Activated CD4-positive, alpha-beta T cell treated with anti-CD3 and anti-CD28 coated beads for 36 hours (primary cell): ENCODE results near the gene ARHGAP23. TPM values are rescaled to one million over a fixed set of nuclear protein-coding genes. Genes with fewer than 3 reads are reported as not detected.

Experiments used
- ATAC-seq: fragments of 200-7000 bp; cut with Tn5 transposase; one replicate; pipeline ENCODE4 v1.10.0; 2021; ENCODE audit warnings: mild to moderate bottlenecking, moderate library complexity
- CTCF ChIA-PET: fragments of 350-600 bp; sonication (Branson Sonifier 250); formaldehyde crosslinking; loops from one replicate; lab custom pipeline; 2021; ENCODE audit warnings: antibody characterized with exemption; lab: Charles Lee
- POLR2A ChIA-PET: fragments of 350-600 bp; sonication (Branson Sonifier 250); formaldehyde crosslinking; loops from one replicate; lab custom pipeline; 2021; ENCODE audit warnings: antibody characterized with exemption, inconsistent platforms; lab: Charles Lee
- DNase-seq: peaks from one replicate; pipeline ENCODE4 v3.0.0-alpha.2; 2020
- H3K27ac Mint-ChIP-seq: one replicate; pipeline ENCODE4 v1.8.0; 2021; ENCODE audit warnings: mixed read lengths
- H3K27me3 Mint-ChIP-seq: one replicate; pipeline ENCODE4 v1.8.0; 2021; ENCODE audit warnings: mixed read lengths
- H3K36me3 Mint-ChIP-seq: one replicate; pipeline ENCODE4 v1.8.0; 2021; ENCODE audit warnings: low read depth, mixed read lengths
- H3K4me1 Mint-ChIP-seq: one replicate; pipeline ENCODE4 v1.8.0; 2021; ENCODE audit warnings: mixed read lengths
- H3K4me3 Mint-ChIP-seq: one replicate; pipeline ENCODE4 v1.8.0; 2021; ENCODE audit warnings: mild to moderate bottlenecking, moderate library complexity, mixed read lengths
- H3K9me3 Mint-ChIP-seq: one replicate; pipeline ENCODE4 v1.8.0; 2021; ENCODE audit warnings: low read depth, mixed read lengths
- intact Hi-C, 2 experiments: fragments of 100-400 bp; cut with DNase I in 1 of 2; cut with micrococcal nuclease in 1 of 2; formaldehyde crosslinking; loops; one replicate each; pipeline versions ENCODE4 v1.14.2 to v1.15.1; 2022 to 2024; cut with DNase I, micrococcal nuclease
- total RNA-seq, 2 experiments: library from RNA; stranded (reverse); gene quantifications; one replicate each; pipeline ENCODE4 v1.2.3, GENCODE V29; 2021

Gene ARHGAP23
- total RNA-seq, 2 experiments from 2014 or later: 0.55 to 0.86 TPM

DNA sequence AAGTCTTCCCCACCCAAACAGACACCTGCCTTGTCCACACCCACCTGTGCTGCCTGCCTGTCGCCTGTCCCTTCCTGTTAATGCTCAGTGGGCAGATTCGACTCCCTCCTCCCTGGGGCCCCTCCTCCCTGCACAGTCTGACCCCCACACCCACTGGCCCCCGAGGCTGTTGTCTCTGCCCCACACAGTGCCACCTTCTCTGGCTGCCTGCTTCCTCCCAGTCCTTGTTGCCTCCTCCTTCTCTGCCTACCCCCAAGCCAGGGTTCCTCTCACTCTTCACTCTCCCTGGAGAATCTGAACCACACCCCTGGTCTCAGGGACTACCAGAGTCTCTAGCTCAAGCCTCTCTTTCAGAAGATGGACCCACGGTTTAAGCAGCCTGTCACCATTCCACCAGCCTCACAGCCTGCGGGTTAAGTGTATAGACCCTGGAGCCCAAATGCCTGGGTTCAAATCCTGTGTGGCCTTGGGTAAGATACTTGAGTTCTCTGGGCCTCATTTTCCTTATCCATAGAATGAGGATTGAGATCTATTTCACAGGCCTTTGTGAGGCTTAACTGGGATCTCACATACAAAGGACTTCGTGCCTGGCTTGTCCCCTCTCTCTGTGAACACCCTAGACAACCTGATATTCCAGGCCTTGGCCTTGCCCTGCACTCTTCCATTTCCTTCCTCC is 3.8 kb upstream of the ARHGAP23 start:
- POLR2A ChIA-PET: no interaction called here
- H3K9me3 Mint-ChIP-seq: no peaks in the 10 kb centered on the region
- intact Hi-C loops: loop anchor here (5.0 to 10.0 kb wide), 2 partner anchors 63 to 310 kb away; partner anchors contain the start of gene CISD3 (in 1 of the 2)

GRCh38 chr17:38425031-38425430 is 3.2 kb upstream of the ARHGAP23 start:
- intact Hi-C loops: loop anchor here in 1 of 2 experiments (10.0 kb wide), 1 partner anchor 310 kb away; the partner anchor contains the start of gene CISD3
- no peaks in the 10 kb centered on the region for H3K36me3 Mint-ChIP-seq
- peaks cover 27% of the 10 kb centered on the region for H3K27me3 Mint-ChIP-seq
- ATAC-seq (no peak), DNase-seq (no peak)
- H3K4me1 Mint-ChIP-seq: peaks cover 9% of the 10 kb centered on the region
- ChIA-PET POLR2A (no interaction called here), CTCF (interaction anchor here (0.6 to 0.7 kb wide), 3 partner anchors 25 to 1319 kb away, joined by 3 to 4 read pairs (median 3); no protein-coding TSS in a partner anchor)
- no peak overlapping the region for H3K27ac Mint-ChIP-seq
- no peaks in the 10 kb centered on the region for H3K9me3 Mint-ChIP-seq
- no peak overlapping the region for H3K4me3 Mint-ChIP-seq

More for the DNA sequence above, 3.8 kb upstream of the ARHGAP23 start:
- no peak for DNase-seq
- CTCF ChIA-PET: interaction anchor here (0.6 to 1.8 kb wide), 20 partner anchors 8 to 1319 kb away, joined by 3 to 7 read pairs (median 3); partner anchors contain the start of gene GPR179
- H3K27me3 Mint-ChIP-seq: peaks cover 30% of the 10 kb centered on the region
- no peak overlapping the region for H3K4me3 Mint-ChIP-seq
- H3K27ac Mint-ChIP-seq: no peak overlapping the region
- ATAC-seq: no peak
- H3K4me1 Mint-ChIP-seq: peaks cover 7% of the 10 kb centered on the region
- H3K36me3 Mint-ChIP-seq: no peaks in the 10 kb centered on the region

- Mint-ChIP-seq H3K36me3 (no peaks in the 10 kb centered on the region), H3K4me1 (peaks cover 9% of the 10 kb centered on the region), H3K4me3 (no peak overlapping the region), H3K9me3 (no peaks in the 10 kb centered on the region), H3K27ac (no peak overlapping the region), H3K27me3 (peaks cover 23% of the 10 kb centered on the region)
- ATAC-seq (no peak), DNase-seq (no peak)
- POLR2A ChIA-PET: no interaction called here
- CTCF ChIA-PET: interaction anchor here (0.7 to 2.9 kb wide), 2 partner anchors 76 to 91 kb away, joined by 3 to 13 read pairs; no protein-coding TSS in a partner anchor
- intact Hi-C loops: loop anchor here in 1 of 2 experiments (10.0 kb wide), 1 partner anchor 309 kb away; the partner anchor contains the start of gene CISD3
Measured at GRCh38 chr17:38425744-38426143, 2.5 kb upstream of the ARHGAP23 start.

- Mint-ChIP-seq H3K36me3 (no peaks in the 10 kb centered on the region), H3K27me3 (peaks cover 21% of the 10 kb centered on the region), H3K9me3 (no peaks in the 10 kb centered on the region), H3K27ac (no peak overlapping the region), H3K4me1 (peaks cover 9% of the 10 kb centered on the region), H3K4me3 (no peak overlapping the region)
- ATAC-seq (no peak), DNase-seq (no peak)
- CTCF ChIA-PET: interaction anchor here (0.5 to 2.9 kb wide), 9 partner anchors 13 to 160 kb away, joined by 3 to 13 read pairs (median 3); no protein-coding TSS in a partner anchor
- intact Hi-C loops: loop anchor here in 1 of 2 experiments (10.0 kb wide), 1 partner anchor 308 kb away; the partner anchor contains the start of gene CISD3
- POLR2A ChIA-PET: no interaction called here
Measured at GRCh38 chr17:38426441-38426840, 1.8 kb upstream of the ARHGAP23 start.

- ChIA-PET CTCF (interaction anchor here (0.8 to 2.9 kb wide), 7 partner anchors 14 to 240 kb away, joined by 3 to 13 read pairs (median 3); no protein-coding TSS in a partner anchor), POLR2A (no interaction called here)
- H3K4me3 Mint-ChIP-seq: peak overlapping the region; percentile 69
- no peaks in the 10 kb centered on the region for H3K36me3 Mint-ChIP-seq
- intact Hi-C loops: loop anchor here in 1 of 2 experiments (10.0 kb wide), 1 partner anchor 307 kb away; the partner anchor contains the start of gene CISD3
- DNase-seq (no peak), ATAC-seq (no peak)
- peaks cover 17% of the 10 kb centered on the region for H3K27me3 Mint-ChIP-seq
- peaks cover 9% of the 10 kb centered on the region for H3K4me1 Mint-ChIP-seq
- no peak overlapping the region for H3K27ac Mint-ChIP-seq
- H3K9me3 Mint-ChIP-seq: no peaks in the 10 kb centered on the region
Measured at GRCh38 chr17:38427160-38427949, 909 bp upstream of the ARHGAP23 start.

DNA sequence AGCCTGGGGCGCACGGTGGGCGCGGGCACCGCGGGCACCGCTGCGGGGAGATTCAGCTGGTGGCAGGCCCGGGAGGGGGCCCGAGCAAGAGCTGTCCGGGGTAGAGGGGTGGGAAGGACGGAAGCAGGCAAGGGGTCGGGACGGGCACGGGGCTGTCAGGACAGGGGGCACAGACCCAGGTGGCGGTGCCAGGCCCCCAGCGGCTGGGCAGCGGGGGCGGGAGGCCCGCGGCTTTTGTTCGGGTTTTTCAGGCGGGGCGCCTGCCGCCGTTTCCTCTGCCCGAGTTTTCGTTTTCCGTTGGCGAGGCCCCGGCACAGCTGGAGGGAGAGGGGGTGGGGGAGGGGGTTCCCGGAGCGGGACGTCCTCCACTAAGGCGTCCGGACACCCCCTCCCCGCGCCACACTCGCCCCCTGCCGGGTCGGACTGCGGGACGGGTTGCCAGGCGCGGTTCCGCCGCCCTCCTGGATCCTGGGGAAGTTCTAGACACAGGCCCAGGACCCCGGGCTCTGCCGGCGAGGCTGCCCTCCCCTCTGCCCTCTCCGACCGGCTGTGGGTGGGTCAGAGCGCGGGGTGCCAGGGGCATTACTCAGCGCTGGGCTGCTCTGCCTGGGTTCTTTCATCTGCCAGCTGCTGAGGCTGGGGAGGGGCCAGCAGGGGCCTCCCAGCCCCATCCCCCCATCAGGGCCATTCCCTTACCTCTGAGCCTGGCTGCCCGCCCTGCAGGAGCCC is 543 bp downstream of the ARHGAP23 start:
- Mint-ChIP-seq H3K4me1 (peaks cover 9% of the 10 kb centered on the region), H3K27ac (no peak overlapping the region), H3K36me3 (no peaks in the 10 kb centered on the region), H3K27me3 (peaks cover 14% of the 10 kb centered on the region), H3K4me3 (peak overlapping the region; percentile 44), H3K9me3 (no peaks in the 10 kb centered on the region)
- peak; percentile 62 for ATAC-seq
- intact Hi-C loops: loop anchor here in 1 of 2 experiments (10.0 kb wide), 1 partner anchor 306 kb away; the partner anchor contains the start of gene CISD3
- ChIA-PET CTCF (interaction anchor here (0.6 to 2.9 kb wide), 5 partner anchors 79 to 98 kb away, joined by 3 to 13 read pairs (median 3); partner anchors contain the start of gene GPR179), POLR2A (no interaction called here)
- peak; percentile 61 for DNase-seq

DNA sequence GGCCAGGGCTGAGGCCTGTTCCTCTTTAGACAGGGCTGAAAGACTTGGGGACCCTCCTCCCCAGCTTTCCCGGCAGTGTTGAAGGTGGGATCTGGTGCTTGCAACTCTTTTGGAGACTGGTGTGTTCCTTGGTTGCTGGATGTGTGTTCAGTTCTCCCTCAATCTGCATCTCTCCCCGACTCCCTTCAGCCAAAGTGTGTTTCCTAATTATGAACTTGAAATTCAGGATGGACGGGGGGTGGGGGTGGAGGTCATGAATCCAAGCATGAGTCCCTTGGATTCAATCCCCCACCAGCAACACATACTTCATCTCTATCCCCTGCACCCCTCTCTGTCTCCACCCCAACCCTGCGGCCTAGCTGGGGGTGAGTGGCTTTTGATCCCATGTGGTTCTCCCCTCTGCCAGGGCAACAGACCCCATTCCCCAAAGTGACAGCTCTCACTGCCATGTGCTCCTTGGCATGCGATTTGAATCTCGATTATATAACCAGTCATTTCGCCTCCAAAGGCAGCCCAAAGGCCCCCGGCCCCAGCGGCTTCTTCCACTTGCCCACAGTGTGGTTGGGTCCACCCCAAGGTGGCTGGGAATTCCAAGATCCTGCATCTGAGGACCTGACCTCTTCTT is 1.3 kb downstream of the ARHGAP23 start:
- intact Hi-C loops: loop anchor here in 1 of 2 experiments (10.0 kb wide), 1 partner anchor 305 kb away; the partner anchor contains the start of gene CISD3
- POLR2A ChIA-PET: no interaction called here
- CTCF ChIA-PET: interaction anchor here (0.7 to 0.9 kb wide), 2 partner anchors 80 to 96 kb away, joined by 3 read pairs; no protein-coding TSS in a partner anchor
- ATAC-seq (no peak), DNase-seq (no peak)
- Mint-ChIP-seq H3K4me3 (peak overlapping the region; percentile 44), H3K4me1 (peaks cover 9% of the 10 kb centered on the region), H3K36me3 (no peaks in the 10 kb centered on the region), H3K9me3 (no peaks in the 10 kb centered on the region), H3K27me3 (peaks cover 9% of the 10 kb centered on the region), H3K27ac (no peak overlapping the region)

DNA sequence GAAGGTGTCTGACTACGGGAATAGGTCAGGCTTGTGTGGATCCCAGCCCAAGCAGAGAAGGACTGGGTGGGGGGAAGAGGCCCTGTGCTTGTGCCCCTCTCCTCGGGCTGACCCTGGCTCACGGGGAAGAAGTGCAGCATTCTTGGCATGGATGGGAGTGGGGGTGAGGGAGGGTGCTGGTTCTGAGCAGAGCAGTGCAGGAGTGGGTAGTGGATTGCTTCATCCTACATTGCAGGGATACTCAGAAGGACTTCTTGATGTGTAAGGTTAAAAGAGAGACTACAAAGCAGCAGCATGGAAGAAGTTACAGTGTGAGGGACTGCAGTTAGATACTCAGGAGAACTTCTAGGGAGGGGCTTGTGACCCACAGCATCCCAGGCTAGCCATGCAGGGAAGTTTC is 2.1 kb downstream of the ARHGAP23 start:
- CTCF ChIA-PET: interaction anchor here (0.6 kb wide), 1 partner anchor 41 kb away, joined by 4 read pairs; no protein-coding TSS in a partner anchor
- intact Hi-C loops: no loop called here
- H3K4me3 Mint-ChIP-seq: no peak overlapping the region
- no peak overlapping the region for H3K27ac Mint-ChIP-seq
- POLR2A ChIA-PET: no interaction called here
- DNase-seq (no peak), ATAC-seq (no peak)
- no peaks in the 10 kb centered on the region for H3K36me3 Mint-ChIP-seq
- no peaks in the 10 kb centered on the region for H3K9me3 Mint-ChIP-seq
- peaks cover 9% of the 10 kb centered on the region for H3K27me3 Mint-ChIP-seq
- H3K4me1 Mint-ChIP-seq: peaks cover 9% of the 10 kb centered on the region

- H3K4me3 Mint-ChIP-seq: no peak overlapping the region
- H3K36me3 Mint-ChIP-seq: no peaks in the 10 kb centered on the region
- CTCF ChIA-PET: interaction anchor here (0.6 kb wide), 2 partner anchors 36 to 42 kb away, joined by 3 to 4 read pairs; no protein-coding TSS in a partner anchor
- no peak for ATAC-seq
- peaks cover 9% of the 10 kb centered on the region for H3K4me1 Mint-ChIP-seq
- POLR2A ChIA-PET: no interaction called here
- intact Hi-C loops: no loop called here
- H3K27me3 Mint-ChIP-seq: peaks cover 7% of the 10 kb centered on the region
- no peaks in the 10 kb centered on the region for H3K9me3 Mint-ChIP-seq
- no peak for DNase-seq
- H3K27ac Mint-ChIP-seq: no peak overlapping the region
Measured at GRCh38 chr17:38430822-38431221, 2.6 kb downstream of the ARHGAP23 start.
